NCI-H2227 (cell line): ENCODE measurements around the gene KPNA3.
"Not testable (repeated sequence)": the region's sequence is repeated elsewhere in the genome, so short reads cannot be mapped to it uniquely, and the experiment has no call there.

ENCODE experiments used
- DNase-seq: peaks from one replicate; lab custom pipeline; 2025; ENCODE audit not compliant: unreplicated experiment; lab: John Stamatoyannopoulos, UW

KPNA3 gene

DNA sequence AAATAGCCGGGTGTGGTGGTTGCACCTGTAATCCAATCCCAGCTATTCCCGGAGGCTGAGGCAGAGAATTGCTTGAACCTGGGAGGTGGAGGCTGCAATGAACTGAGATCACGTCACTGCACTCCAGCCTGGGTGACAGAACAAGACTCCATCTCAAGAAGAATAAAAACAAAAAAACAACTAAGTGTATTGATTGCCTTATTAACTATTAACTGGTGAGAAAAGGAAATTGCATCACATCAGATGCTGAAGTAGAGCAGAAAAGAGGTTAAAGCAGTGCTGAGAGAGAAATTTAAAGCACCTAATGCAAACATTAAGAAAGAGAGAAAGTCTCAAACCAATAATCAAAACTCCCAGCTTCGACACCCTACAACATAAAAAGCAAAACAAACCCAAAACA lies 38.3 kb downstream of the KPNA3 start:
- DNase-seq: no peak

DNA sequence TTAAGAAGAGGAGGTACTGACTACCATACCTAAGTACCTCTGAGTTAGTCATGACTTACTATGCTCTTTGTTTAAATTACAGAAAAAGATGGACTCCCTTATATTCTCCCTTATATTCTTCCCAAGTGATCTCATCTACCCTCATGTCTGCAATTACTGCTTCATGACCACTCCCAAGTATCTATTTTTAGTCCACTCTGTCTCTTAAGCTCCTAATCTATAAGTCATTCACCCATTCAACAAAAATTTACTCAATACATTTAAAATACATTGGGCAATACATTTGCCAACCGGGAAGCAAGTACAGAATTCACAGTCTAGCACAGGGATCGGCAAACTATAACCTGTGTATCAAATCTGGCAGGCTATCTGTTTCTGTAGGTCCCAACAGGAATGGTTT lies 42.6 kb downstream of the KPNA3 start:
- no peak for DNase-seq

GRCh38 chr13:49746111-49746510 lies 46.4 kb downstream of the KPNA3 start:
- no peak for DNase-seq

GRCh38 chr13:49740870-49741269 lies 51.6 kb downstream of the KPNA3 start:
- no peak for DNase-seq

- no peak for DNase-seq
Observed at GRCh38 chr13:49739498-49740187, 52.8 kb downstream of the KPNA3 start.

DNA sequence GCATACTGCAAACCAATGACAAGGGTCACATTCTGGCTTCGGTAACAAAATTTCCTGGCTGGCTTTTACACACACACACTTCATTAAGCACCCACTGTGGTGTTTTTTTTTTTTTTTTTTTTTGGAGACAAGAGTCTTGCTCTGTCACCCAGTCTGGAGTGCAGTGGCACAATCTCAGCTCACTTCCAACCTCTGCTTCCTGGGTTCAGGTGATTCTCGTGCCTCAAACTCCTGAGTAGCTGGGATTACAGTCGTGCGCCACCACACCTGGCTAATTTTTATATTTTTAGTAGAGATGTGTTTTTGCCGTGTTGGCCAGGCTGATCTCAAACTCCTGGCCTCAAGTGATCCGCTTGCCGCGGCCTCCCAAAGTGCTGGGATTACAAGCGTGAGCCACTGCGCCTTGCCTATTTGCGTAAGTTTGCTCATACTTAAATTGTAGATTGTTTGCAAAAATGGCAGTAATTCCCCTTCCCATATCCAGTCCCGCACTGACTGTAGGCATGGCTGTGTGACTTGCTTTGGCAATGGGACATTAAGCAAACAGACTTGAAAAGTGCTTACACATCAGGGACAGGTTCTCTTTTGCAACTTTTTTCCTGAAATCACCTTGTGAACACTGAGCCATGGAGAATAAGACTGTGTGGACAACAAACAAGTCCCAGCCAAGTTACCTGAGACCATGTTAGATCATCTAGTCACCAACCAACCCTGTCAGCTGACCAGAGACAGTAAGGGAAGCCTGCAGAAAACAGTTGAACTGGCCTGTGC lies 59.1 kb downstream of the KPNA3 start:
- DNase-seq: no peak

GRCh38 chr13:49731766-49732165 lies 60.7 kb downstream of the KPNA3 start:
- DNase-seq: no peak

DNA sequence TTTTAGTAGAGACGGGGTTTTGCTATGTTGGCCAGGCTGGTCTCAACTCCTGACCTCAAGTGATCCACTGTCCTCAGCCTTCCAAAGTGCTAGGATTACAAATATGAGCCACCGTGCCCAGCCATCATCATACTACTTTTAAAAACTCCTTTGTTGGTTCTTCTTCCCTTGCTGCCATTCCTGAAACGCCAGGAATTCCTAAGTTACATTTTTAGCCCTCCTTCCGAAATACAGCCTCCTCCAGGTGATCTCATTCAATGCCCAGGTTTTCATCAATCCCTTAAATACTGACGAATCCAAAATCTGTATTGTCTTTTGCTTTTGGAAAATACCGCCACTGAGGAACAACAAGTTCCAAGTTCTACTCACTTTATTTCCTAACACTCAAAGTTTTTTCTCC lies 75.9 kb downstream of the KPNA3 start:
- no peak for DNase-seq

DNA sequence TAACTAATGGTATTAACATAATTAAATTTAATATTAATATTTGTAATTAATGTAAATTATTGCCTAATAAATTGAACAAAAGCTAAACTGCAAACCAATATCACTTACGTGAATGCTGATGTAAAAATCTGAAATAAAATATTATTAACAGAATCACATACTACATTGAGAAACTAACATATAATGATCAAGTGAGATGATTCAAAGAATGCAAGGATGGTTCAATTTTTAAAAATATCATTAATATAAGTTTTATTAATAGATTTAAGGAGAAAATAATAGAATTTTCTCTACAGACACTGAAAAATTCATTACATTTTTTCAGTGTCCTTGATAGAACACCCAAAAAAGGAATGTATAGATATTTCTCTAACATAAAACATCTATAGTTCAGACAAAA lies 77.7 kb downstream of the KPNA3 start:
- no peak for DNase-seq

- DNase-seq: no peak
Observed at GRCh38 chr13:49711218-49711863, 81.1 kb downstream of the KPNA3 start.

GRCh38 chr13:49704264-49704663 lies 88.2 kb downstream of the KPNA3 start:
- not testable (repeated sequence) for DNase-seq

GRCh38 chr13:49701491-49701890 lies 91.0 kb downstream of the KPNA3 start:
- no peak for DNase-seq

- no peak for DNase-seq
Observed at GRCh38 chr13:49697468-49697867, 95.0 kb downstream of the KPNA3 start.

GRCh38 chr13:49694446-49694845 lies 98.0 kb downstream of the KPNA3 start:
- no peak for DNase-seq

- DNase-seq: no peak
Observed at GRCh38 chr13:49693877-49694276, 98.6 kb downstream of the KPNA3 start.

DNA sequence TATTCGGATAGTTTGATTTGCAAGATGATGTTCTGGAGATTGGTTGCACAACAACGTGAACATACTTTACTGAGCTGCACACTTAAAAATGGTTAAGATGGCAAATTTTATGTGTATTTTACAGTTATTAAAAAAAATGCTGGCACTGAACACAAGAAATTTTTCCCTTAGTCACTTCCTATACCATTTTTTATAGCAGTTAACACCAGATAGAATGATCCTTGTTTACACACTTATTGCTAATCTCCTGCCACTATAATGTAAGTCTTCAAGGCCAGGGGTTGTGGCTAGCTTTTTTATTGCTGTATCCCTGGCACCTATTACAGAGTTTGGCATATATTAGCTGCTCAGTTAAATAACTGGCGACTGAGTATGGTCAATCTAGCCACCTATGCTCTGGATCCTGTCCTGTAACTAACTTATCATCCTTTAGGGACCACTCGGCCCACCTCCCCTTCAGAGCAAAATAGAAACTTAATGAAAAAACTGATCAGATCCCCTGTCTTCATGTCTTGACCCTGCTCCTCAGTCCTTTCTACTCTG lies 99.2 kb downstream of the KPNA3 start:
- DNase-seq: no peak

- peak; percentile 93 for DNase-seq
Observed at GRCh38 chr13:49690995-49691784, 101.3 kb downstream of the KPNA3 start, which contains the start of gene EBPL. EBPL (minus strand) TSS chr13:49691486; CDS start chr13:49691424, 62 bp downstream.

DNA sequence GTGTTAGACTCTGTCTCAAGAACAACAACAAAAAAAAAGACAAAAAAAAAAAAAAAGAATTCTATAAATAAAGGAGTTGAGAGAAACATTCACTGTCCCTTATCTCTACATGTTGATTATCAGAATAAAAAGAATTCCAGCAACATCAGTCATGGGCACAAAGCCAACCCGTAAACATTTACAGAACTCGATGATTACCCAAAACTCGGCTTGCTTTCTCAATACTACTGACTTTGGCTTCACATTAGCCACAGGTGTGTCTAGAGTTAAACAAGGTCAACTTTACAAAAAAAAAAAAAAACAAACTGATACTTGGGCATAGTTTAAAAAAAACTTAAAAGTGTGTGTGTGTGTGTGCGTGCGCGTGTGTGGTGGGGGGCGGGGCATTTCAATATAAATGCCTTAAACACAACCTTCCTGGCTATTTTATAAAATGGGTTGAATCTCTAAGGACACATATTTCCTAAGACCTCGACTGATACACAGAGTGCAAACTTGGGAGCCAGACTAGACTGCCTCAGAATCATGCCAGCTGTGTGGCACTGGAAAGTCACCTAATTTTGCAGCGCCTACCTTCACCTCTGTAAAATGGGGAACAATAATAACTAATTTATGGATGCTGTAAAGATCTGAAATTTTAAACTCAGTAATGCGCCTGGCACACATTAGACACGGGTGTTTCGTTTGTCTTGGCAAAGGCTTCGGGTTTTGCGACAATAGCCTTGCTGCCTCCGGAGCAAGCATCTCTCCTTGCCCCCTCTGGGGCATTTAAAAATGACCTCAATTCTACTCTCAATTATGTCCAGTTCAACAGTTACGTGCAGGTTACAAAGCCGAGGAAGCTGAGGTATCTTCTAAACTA lies 102.1 kb downstream of the KPNA3 start:
- DNase-seq: no peak

DNA sequence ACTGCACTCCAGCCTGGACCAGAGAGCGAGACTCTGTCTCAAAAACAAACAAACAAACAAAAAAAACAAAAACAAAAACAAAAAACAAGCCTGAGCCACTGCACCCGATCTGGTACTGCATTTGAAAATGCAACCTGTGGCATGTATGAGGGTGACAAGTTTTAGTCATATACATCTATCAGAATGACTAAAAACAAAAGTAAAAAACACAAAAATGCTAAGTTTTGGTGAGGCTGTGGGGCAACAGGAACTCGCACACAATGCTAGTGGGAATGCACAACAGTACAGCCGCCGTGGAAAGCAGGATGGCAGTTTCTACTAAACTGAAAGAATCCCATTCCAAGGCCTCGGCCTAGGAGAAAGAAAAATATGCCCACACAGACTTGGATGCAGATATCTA lies 109.0 kb downstream of the KPNA3 start:
- DNase-seq: no peak

DNA sequence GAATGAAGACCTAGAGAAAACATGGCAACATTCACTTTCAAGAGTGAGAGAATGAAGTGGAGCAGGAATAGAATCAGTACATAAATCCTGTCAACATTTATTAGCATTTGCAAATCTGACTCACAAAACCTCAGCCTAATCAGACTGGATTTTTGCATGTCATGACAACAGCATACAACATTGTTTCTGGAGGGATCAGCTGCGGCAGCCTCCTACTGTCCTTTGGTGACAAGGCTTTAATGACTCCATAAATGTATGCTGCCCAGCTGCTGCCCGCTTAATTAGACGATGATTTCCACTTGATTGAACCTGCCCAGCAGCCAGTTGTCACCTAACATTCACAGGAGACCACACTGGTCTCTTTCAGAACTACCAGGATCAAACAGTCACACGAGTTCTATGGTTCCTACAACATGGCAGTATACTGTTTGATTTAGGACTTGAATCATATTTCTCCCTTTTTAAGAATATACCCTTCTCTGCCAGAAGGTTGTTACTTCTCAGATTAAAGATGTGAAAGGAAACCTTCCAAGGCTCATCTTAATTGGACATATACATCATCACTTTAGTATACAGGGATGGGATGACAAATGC lies 110.5 kb downstream of the KPNA3 start:
- peak; percentile 11 for DNase-seq
